Uterine smooth muscle cell (primary cell): ENCODE measurements around the gene CEP164. TPM values are rescaled to one million over a fixed set of nuclear protein-coding genes. Genes with fewer than 3 reads are reported as not detected.

Experiments
- total RNA-seq: library from RNA; depleted of rRNA; stranded (reverse); fragments of >200 nt; gene quantifications from 2 replicates; pipeline ENCODE4 v1.2.3, GENCODE V29; 2014

The CEP164 gene
- 42.6 and 48.1 TPM in 2 replicates for total RNA-seq

DNA sequence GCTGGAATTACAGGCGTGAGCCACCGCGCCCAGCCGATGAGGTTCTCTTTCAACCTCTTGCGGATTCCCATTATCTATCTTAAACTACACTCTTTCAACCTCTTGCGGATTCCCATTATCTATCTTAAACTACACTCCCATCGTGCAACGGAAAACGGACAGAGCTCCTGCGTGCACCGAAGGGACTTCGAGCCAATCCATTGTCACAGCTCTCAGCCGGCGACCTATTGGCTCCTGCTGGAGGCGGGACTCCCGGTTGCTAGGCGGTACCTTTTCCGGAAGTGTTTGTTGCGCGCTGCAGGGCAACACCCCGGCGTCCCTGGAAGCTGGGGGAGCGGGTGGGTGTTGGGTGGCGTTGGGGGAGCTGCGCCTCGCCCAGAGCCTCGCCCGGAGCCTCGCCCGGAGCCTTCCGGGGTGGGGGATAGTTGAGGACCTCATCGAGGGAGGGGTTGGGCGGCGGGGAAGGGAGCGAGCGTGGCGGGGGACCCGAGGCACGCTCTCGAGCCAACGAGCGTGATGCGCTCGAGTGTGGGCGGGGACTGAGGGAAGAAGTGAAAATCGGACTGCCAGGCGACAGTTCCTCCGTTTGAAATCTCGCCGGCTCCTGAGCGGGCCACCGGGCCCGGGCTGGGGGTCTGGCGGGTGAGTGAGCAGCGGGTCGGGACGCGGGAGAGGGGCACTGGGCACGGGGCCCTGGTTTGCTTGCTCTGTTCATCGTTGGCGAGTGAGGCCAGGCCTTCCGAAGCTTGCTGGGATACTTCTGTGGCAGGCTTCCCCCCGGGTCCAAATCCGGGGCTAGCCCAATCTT, at the start of gene CEP164:
CEP164 (plus strand) TSS at position 288 of the 808 bp plus-strand sequence. CDS start 10,733 bp downstream, outside the sequence.

GRCh38 chr11:117290809-117291396, 36.8 kb upstream of the CEP164 start, which contains the start of gene BACE1-AS:
Gene BACE1-AS (plus strand): TSS chr11:117291346.

DNA sequence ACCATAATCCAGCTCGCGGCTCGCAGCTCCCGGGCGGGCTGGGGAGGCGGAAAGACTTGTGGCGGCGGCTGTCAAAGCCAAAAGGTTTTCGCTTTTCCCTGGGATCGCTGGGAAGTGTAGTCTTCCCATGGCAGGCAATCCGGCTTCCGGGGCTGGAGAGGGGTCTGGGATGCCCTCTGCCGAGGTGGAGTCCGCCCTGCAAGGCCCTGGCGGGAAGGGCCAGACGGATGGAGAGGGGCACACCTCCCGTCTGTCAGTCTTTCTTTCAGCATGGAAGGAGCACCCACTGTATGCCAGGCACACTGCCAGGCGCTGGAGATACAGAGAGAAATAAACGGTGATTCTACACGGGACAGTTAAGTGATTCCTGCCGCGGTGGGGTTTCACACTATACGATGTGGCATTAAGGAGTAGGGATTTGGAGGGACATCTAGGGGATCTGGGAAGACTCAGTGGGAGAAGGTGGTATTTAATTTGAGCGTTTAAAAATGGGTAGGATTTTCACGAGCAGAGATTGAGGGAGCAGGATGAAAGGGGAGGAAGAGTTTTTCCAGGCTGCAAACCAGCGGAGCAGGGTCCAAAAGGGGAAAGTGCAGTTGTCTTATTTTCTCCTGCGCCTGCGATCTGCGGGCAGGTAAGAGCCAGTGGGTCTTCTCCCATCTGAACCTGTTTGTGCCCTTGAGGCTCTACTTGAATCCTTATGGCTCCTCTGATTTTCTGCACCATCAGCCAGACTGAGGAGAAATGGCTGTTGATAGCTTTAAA, 11.3 kb upstream of the CEP164 start, which contains the start of gene BACE1:
BACE1 (minus strand) TSS at position 60 of the 765 bp plus-strand sequence. CDS start 461 bp downstream, outside the sequence.

Other genes starting within 250 kb of the CEP164 start
- gene SIK3, start 229.4 kb upstream of the CEP164 start, total RNA-seq: 16.3 and 19.1 TPM in 2 replicates
- 164 and 193 TPM in 2 replicates for gene PAFAH1B2, start 183.6 kb upstream of the CEP164 start, total RNA-seq
- 10.4 and 13.9 TPM in 2 replicates for gene SIDT2, start 149.1 kb upstream of the CEP164 start, total RNA-seq
- gene TAGLN, start 128.5 kb upstream of the CEP164 start, total RNA-seq: 415 and 1,612 TPM in 2 replicates
- 69.6 and 80.4 TPM in 2 replicates for gene PCSK7, start 95.8 kb upstream of the CEP164 start, total RNA-seq
- gene RNF214, start 95.2 kb upstream of the CEP164 start, total RNA-seq: 10.2 and 13.6 TPM in 2 replicates
- 2.0 and 3.2 TPM in 2 replicates for gene BACE1-AS, start 36.5 kb upstream of the CEP164 start, total RNA-seq
- 20.9 and 23.5 TPM in 2 replicates for gene BACE1, start 11.6 kb upstream of the CEP164 start, total RNA-seq